Measurements from ENCODE around the gene FEZ2. TPM values are rescaled to one million over a fixed set of nuclear protein-coding genes. Genes with fewer than 3 reads are reported as not detected.

The FEZ2 gene
- total RNA-seq, 2 donors from 2014 or later = 11.4 to 15.5 TPM

DNA sequence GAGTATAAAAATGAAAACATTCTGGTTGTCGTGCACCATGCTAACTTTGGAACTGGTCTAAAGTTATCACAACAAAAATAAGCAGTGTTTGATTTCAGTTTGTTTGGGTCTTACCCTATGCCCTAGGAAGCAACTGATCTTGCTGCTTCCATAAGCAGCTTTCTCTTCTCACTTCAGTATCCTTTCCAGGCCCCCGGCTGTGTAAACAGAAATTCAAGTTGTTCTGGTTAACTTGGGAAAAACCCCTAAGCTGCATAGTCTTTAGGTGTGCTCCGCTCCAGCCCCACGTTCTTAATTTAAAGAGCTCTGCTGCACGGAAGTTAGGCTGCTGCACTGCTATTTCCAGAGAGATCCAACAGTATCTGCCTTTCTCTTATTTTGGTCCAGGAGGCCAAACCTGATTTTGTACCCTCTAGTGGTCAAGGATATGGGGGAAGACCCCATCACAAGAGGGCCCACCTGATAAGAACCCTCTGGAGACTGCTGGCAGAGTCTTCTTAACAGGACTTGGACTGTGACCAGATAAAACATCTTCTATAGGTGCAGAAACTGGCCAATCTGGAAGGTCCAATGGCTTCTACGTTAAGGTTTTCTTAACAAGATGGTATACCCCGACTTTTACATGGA is 69.1 kb downstream of the FEZ2 start:
- Mint-ChIP-seq H3K36me3 (ENCODE audit: low read depth) (no peaks in the 10 kb centered on the region), H3K27ac (no peak overlapping the region), H3K4me1 (no peaks in the 10 kb centered on the region), H3K4me3 (no peak overlapping the region), H3K27me3 (no peaks in the 10 kb centered on the region)
- ATAC-seq (no peak), DNase-seq (no peak)
- no peaks in the 10 kb centered on the region for H3K9me3 ChIP-seq (ENCODE audit: control insufficient read depth, low read length, poor library complexity, severe bottlenecking)

GRCh38 chr2:36528274-36528673 is 69.7 kb downstream of the FEZ2 start:
- Mint-ChIP-seq H3K36me3 (ENCODE audit: low read depth) (no peaks in the 10 kb centered on the region), H3K27me3 (no peaks in the 10 kb centered on the region), H3K4me1 (no peaks in the 10 kb centered on the region), H3K4me3 (no peak overlapping the region), H3K27ac (no peak overlapping the region)
- no peak for ATAC-seq
- H3K9me3 ChIP-seq (ENCODE audit: control insufficient read depth, low read length, poor library complexity, severe bottlenecking) = no peaks in the 10 kb centered on the region
- no peak for DNase-seq

- Mint-ChIP-seq H3K27ac (no peak overlapping the region), H3K36me3 (ENCODE audit: low read depth) (no peaks in the 10 kb centered on the region), H3K4me1 (no peaks in the 10 kb centered on the region), H3K4me3 (no peak overlapping the region), H3K27me3 (no peaks in the 10 kb centered on the region)
- DNase-seq (no peak), ATAC-seq (no peak)
- no peaks in the 10 kb centered on the region for H3K9me3 ChIP-seq (ENCODE audit: control insufficient read depth, low read length, poor library complexity, severe bottlenecking)
Observed at GRCh38 chr2:36526226-36526625, 71.7 kb downstream of the FEZ2 start.

- H3K9me3 ChIP-seq (ENCODE audit: control insufficient read depth, low read length, poor library complexity, severe bottlenecking) = no peaks in the 10 kb centered on the region
- Mint-ChIP-seq H3K27ac (no peak overlapping the region), H3K4me1 (no peaks in the 10 kb centered on the region), H3K27me3 (no peaks in the 10 kb centered on the region), H3K4me3 (no peak overlapping the region), H3K36me3 (ENCODE audit: low read depth) (no peaks in the 10 kb centered on the region)
- ATAC-seq (no peak), DNase-seq (no peak)
Observed at GRCh38 chr2:36525245-36525644, 72.7 kb downstream of the FEZ2 start.

GRCh38 chr2:36523153-36523552 is 74.8 kb downstream of the FEZ2 start:
- no peak for DNase-seq
- H3K27ac Mint-ChIP-seq = no peak overlapping the region
- no peaks in the 10 kb centered on the region for H3K9me3 ChIP-seq (ENCODE audit: control insufficient read depth, low read length, poor library complexity, severe bottlenecking)
- H3K4me3 Mint-ChIP-seq = no peak overlapping the region
- ATAC-seq = no peak
- peaks cover 3% of the 10 kb centered on the region for H3K36me3 Mint-ChIP-seq (ENCODE audit: low read depth)
- no peaks in the 10 kb centered on the region for H3K4me1 Mint-ChIP-seq
- H3K27me3 Mint-ChIP-seq = no peaks in the 10 kb centered on the region

DNA sequence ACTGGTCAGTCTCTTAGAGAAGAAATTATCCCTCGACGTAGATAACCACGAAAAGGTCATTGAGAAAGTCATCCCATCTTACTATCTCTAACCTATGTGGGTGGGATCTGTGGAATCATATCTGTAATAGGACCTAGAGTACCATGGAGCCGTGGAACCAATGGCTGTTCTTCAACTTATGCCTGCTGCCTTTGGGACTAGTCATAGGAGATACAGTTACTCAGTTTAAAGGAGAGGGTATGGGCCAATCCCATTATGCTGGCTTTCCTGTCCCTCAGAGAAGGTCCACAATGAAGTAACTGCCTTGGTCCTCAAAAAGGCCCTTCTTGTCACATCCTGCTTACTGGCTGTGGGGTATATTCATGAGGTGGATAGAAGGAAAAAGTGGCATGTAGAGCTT is 77.5 kb downstream of the FEZ2 start:
- Mint-ChIP-seq H3K4me1 (no peaks in the 10 kb centered on the region), H3K4me3 (no peak overlapping the region)

DNA sequence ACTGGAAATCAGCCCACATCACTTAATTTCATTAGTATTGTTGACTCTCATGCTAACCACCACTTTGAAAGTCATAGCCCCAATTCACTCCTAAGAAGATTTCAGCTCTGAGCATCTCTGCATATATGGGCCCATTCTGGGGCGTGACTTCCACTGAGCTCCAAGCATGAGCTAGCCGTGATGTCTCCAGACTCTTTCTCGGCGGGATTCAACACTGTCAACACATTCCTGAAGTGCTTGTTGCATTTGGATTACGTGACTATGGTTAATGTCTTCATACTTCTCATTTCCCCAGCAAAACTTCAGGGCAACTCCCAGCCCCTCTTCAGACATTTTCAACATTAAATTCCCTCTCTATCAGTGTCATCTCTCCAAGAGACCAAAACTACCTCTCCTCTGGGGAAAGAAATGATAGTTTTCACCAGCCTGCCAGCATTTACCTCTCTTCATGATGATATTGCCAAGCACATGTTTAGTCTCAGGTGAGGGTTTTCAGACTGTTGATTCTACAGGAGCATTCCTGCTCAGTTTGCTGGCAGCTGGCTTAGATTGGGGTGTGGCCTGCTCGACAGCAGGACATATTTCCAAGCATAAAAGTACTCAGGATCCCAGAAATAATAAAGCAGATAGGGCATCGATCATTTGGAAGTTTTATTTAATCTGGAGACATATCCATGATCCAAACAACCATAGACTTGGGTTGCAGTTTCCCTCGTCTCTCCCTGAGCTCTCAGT is 81.7 kb downstream of the FEZ2 start:
- DNase-seq (no peak), ATAC-seq (no peak)
- Mint-ChIP-seq H3K36me3 (ENCODE audit: low read depth) (peaks cover 3% of the 10 kb centered on the region), H3K27me3 (no peaks in the 10 kb centered on the region), H3K4me3 (no peak overlapping the region), H3K4me1 (no peaks in the 10 kb centered on the region), H3K27ac (no peak overlapping the region)
- no peaks in the 10 kb centered on the region for H3K9me3 ChIP-seq (ENCODE audit: control insufficient read depth, low read length, poor library complexity, severe bottlenecking)

More for the DNA sequence above, 77.5 kb downstream of the FEZ2 start:
- no peaks in the 10 kb centered on the region for H3K9me3 ChIP-seq (ENCODE audit: control insufficient read depth, low read length, poor library complexity, severe bottlenecking)
- H3K27me3 Mint-ChIP-seq = no peaks in the 10 kb centered on the region
- peaks cover 3% of the 10 kb centered on the region for H3K36me3 Mint-ChIP-seq (ENCODE audit: low read depth)
- H3K27ac Mint-ChIP-seq = no peak overlapping the region
- no peak for DNase-seq
- ATAC-seq = no peak

GRCh38 chr2:36515538-36515937 is 82.4 kb downstream of the FEZ2 start:
- no peaks in the 10 kb centered on the region for H3K27me3 Mint-ChIP-seq
- peaks cover 3% of the 10 kb centered on the region for H3K36me3 Mint-ChIP-seq (ENCODE audit: low read depth)
- no peaks in the 10 kb centered on the region for H3K9me3 ChIP-seq (ENCODE audit: control insufficient read depth, low read length, poor library complexity, severe bottlenecking)
- DNase-seq = no peak
- no peak overlapping the region for H3K27ac Mint-ChIP-seq
- no peak for ATAC-seq
- H3K4me3 Mint-ChIP-seq = no peak overlapping the region
- H3K4me1 Mint-ChIP-seq = no peaks in the 10 kb centered on the region

GRCh38 chr2:36513661-36514060 is 84.3 kb downstream of the FEZ2 start:
- H3K36me3 Mint-ChIP-seq (ENCODE audit: low read depth) = no peaks in the 10 kb centered on the region
- DNase-seq = no peak
- ATAC-seq = no peak
- no peak overlapping the region for H3K4me3 Mint-ChIP-seq
- H3K4me1 Mint-ChIP-seq = no peaks in the 10 kb centered on the region
- H3K9me3 ChIP-seq (ENCODE audit: control insufficient read depth, low read length, poor library complexity, severe bottlenecking) = no peaks in the 10 kb centered on the region
- H3K27me3 Mint-ChIP-seq = no peaks in the 10 kb centered on the region
- H3K27ac Mint-ChIP-seq = no peak overlapping the region

GRCh38 chr2:36512705-36513104 is 85.3 kb downstream of the FEZ2 start:
- no peaks in the 10 kb centered on the region for H3K9me3 ChIP-seq (ENCODE audit: control insufficient read depth, low read length, poor library complexity, severe bottlenecking)
- Mint-ChIP-seq H3K4me3 (no peak overlapping the region), H3K27me3 (no peaks in the 10 kb centered on the region), H3K27ac (no peak overlapping the region), H3K4me1 (no peaks in the 10 kb centered on the region), H3K36me3 (ENCODE audit: low read depth) (no peaks in the 10 kb centered on the region)
- ATAC-seq (no peak), DNase-seq (no peak)

DNA sequence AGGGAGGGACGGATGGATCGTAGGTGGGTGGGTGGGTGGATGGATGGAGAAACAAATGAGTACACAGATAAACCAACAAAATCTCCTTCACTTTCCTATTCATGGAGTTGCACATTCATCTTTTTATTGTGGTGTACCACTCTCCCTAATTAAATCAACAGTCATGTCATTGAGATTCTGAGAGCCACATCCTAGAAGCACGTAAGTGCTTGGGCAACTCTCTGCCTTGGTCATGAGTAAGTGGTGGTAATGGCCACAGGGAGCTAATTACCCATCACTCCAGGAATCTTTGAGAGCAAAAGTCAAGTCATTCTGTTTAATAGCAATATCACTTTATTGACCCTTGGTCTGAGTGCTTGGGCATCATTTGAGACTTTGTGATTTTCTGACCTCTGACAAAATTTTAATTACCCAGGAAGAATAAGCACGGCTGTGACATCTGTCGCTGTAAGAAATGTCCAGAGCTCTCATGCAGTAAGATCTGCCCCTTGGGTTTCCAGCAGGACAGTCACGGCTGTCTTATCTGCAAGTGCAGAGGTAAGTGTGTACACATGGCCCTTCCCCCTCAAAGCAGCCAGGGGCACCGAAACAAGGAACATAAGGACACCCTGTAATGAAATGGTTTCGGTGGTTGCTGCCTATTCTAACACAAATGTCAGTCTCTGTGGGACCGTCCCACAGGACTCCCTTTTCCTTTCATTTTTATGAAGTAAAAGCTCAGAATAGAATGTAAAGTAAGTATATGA is 85.9 kb downstream of the FEZ2 start:
- Mint-ChIP-seq H3K36me3 (ENCODE audit: low read depth) (no peaks in the 10 kb centered on the region), H3K4me1 (no peaks in the 10 kb centered on the region), H3K27me3 (no peaks in the 10 kb centered on the region), H3K4me3 (no peak overlapping the region), H3K27ac (no peak overlapping the region)
- DNase-seq (no peak), ATAC-seq (no peak)
- H3K9me3 ChIP-seq (ENCODE audit: control insufficient read depth, low read length, poor library complexity, severe bottlenecking) = no peaks in the 10 kb centered on the region

GRCh38 chr2:36509075-36509474 is 88.9 kb downstream of the FEZ2 start:
- no peak for DNase-seq
- no peak for ATAC-seq
- H3K27me3 Mint-ChIP-seq = no peaks in the 10 kb centered on the region
- no peaks in the 10 kb centered on the region for H3K36me3 Mint-ChIP-seq (ENCODE audit: low read depth)
- H3K4me3 Mint-ChIP-seq = no peak overlapping the region
- H3K9me3 ChIP-seq (ENCODE audit: control insufficient read depth, low read length, poor library complexity, severe bottlenecking) = no peaks in the 10 kb centered on the region
- no peaks in the 10 kb centered on the region for H3K4me1 Mint-ChIP-seq
- peak overlapping the region; percentile 24 for H3K27ac Mint-ChIP-seq

- Mint-ChIP-seq H3K27ac (no peak overlapping the region), H3K27me3 (no peaks in the 10 kb centered on the region), H3K36me3 (ENCODE audit: low read depth) (no peaks in the 10 kb centered on the region), H3K4me1 (no peaks in the 10 kb centered on the region), H3K4me3 (no peak overlapping the region)
- H3K9me3 ChIP-seq (ENCODE audit: control insufficient read depth, low read length, poor library complexity, severe bottlenecking) = no peaks in the 10 kb centered on the region
- DNase-seq (no peak), ATAC-seq (peak; percentile 76)
Observed at GRCh38 chr2:36507408-36507812, 90.6 kb downstream of the FEZ2 start.
